Endothelial cell of umbilical vein (primary cell): ENCODE measurements around the gene CMTM7. TPM values are rescaled to one million over a fixed set of nuclear protein-coding genes. Genes with fewer than 3 reads are reported as not detected.

ENCODE experiments used
- BruUV-seq: library from RNA; stranded (reverse); fragments of 400-500 nt; replicated peaks from 2 replicates; lab custom pipeline; 2021; lab: Mats Ljungman, UMichigan
- CTCF ChIA-PET: fragments of 300-600, 350-600 bp; sonication (Branson Sonifier 250); formaldehyde crosslinking; loops from one replicate; lab custom pipeline; 2021; ENCODE audit warnings: antibody characterized with exemption, inconsistent platforms; lab: Charles Lee
- POLR2A ChIA-PET: fragments of 300-600, 350-600 bp; sonication (Branson Sonifier 250); formaldehyde crosslinking; loops from one replicate; lab custom pipeline; 2021; ENCODE audit warnings: antibody characterized with exemption, inconsistent platforms; lab: Charles Lee
- DNase-seq: peaks from one replicate; pipeline ENCODE4 v3.0.0-alpha.2; 2011; ENCODE audit warnings: low read depth, low spot score
- FAIRE-seq: peaks from 2 replicates; lab custom pipeline; 2011; peaks lifted over from hg19 to GRCh38; lab: Jason Lieb, UNC
- H2AFZ ChIP-seq: 2 replicates; pipeline ENCODE4 v1.6.0; 2012; ENCODE audit warnings: low read depth, low read length, control low read depth, inconsistent platforms
- H3K27ac ChIP-seq: 2 replicates; pipeline ENCODE4 v1.5.1; 2011; ENCODE audit warnings: low read depth, mild to moderate bottlenecking, control low read depth, low read length, moderate library complexity; ENCODE audit not compliant: insufficient read depth
- H3K27me3 ChIP-seq, 2 experiments: 2 replicates each; pipeline versions ENCODE4 v1.6.0 to v1.6.1; 2011; ENCODE audit warnings: low read length in 2 of 2, mixed read lengths in 1 of 2; ENCODE audit not compliant: control insufficient read depth in 2 of 2, insufficient read depth in 2 of 2
- H3K36me3 ChIP-seq, 2 experiments: 2 replicates in 1 of 2; 3 replicates in 1 of 2; pipeline ENCODE4 v1.5.1; 2011; ENCODE audit warnings: low read length in 2 of 2, mild to moderate bottlenecking in 1 of 2, moderate library complexity in 1 of 2; ENCODE audit not compliant: control insufficient read depth in 2 of 2, insufficient read depth in 2 of 2; ENCODE audit errors: extremely low read depth in 1 of 2
- H3K4me1 ChIP-seq: 3 replicates; pipeline ENCODE4 v1.5.1; 2011; ENCODE audit warnings: mild to moderate bottlenecking, low read length; ENCODE audit not compliant: control insufficient read depth, insufficient read depth; ENCODE audit errors: extremely low read depth
- H3K4me2 ChIP-seq: 2 replicates; pipeline ENCODE4 v1.6.1; 2011; ENCODE audit warnings: low read length, control low read depth, mixed read lengths; ENCODE audit not compliant: insufficient read depth
- H3K4me3 ChIP-seq, 3 experiments: fragments of 200-600 bp in 1 of 3; sonication (generic), shearing (Covaris generic) in 1 of 3; replicated peaks in 1 of 3; 2 replicates each; pipeline ENCODE4 v1.5.1; 2011 to 2016; ENCODE audit warnings: control low read depth in 3 of 3, low read length in 3 of 3, mild to moderate bottlenecking in 2 of 3, inconsistent platforms in 1 of 3, low read depth in 1 of 3, moderate library complexity in 1 of 3; ENCODE audit not compliant: insufficient read depth in 1 of 3
- H3K79me2 ChIP-seq: 2 replicates; pipeline ENCODE4 v1.6.0; 2012; ENCODE audit warnings: low read length, inconsistent platforms; ENCODE audit not compliant: control insufficient read depth, insufficient read depth
- H3K9ac ChIP-seq: replicated peaks from 2 replicates; pipeline ENCODE3; 2011; ENCODE audit warnings: low read length, control low read depth; ENCODE audit not compliant: insufficient read depth; ENCODE audit errors: extremely low read depth
- H3K9me1 ChIP-seq: replicated peaks from 3 replicates; pipeline ENCODE4 v1.6.0; 2011; ENCODE audit warnings: mild to moderate bottlenecking, low read length; ENCODE audit not compliant: control insufficient read depth, insufficient read depth; ENCODE audit errors: extremely low read depth
- H3K9me3 ChIP-seq: replicated peaks from 2 replicates; pipeline ENCODE4 v1.5.1; 2012; ENCODE audit warnings: low read length, inconsistent platforms; ENCODE audit not compliant: control insufficient read depth, insufficient read depth
- H4K20me1 ChIP-seq: replicated peaks from 2 replicates; pipeline ENCODE3; 2011; ENCODE audit warnings: mild to moderate bottlenecking, low read length; ENCODE audit not compliant: control insufficient read depth, insufficient read depth; ENCODE audit errors: extremely low read depth
- EZH2 ChIP-seq: IDR thresholded peaks from 2 replicates; pipeline ENCODE4 v1.6.1; 2012; ENCODE audit warnings: borderline replicate concordance, low read depth, mild to moderate bottlenecking, moderate library complexity, low read length, inconsistent platforms; ENCODE audit not compliant: severe bottlenecking
- FOS ChIP-seq: IDR thresholded peaks from 2 replicates; pipeline ENCODE4 v1.6.1; 2011; ENCODE audit warnings: mild to moderate bottlenecking, low read length, moderate library complexity, borderline replicate concordance; ENCODE audit not compliant: insufficient read depth
- GATA2 ChIP-seq: IDR thresholded peaks from 2 replicates; pipeline ENCODE4 v1.7.0; 2011; ENCODE audit warnings: low read depth, mild to moderate bottlenecking, moderate library complexity, mixed read lengths, low read length; ENCODE audit not compliant: insufficient read length, insufficient read depth
- JUN ChIP-seq: IDR thresholded peaks from 2 replicates; pipeline ENCODE4 v1.6.1; 2011; ENCODE audit warnings: borderline replicate concordance, low read depth; ENCODE audit not compliant: insufficient read length, insufficient read depth
- MAX ChIP-seq: IDR thresholded peaks from 2 replicates; pipeline ENCODE4 v1.6.1; 2011; ENCODE audit not compliant: insufficient read depth, insufficient read length
- MYC ChIP-seq: IDR thresholded peaks from one replicate; pipeline ENCODE4 v1.6.1; 2011; ENCODE audit warnings: mild to moderate bottlenecking, low read depth, low read length
- POLR2A ChIP-seq: IDR thresholded peaks from 2 replicates; pipeline ENCODE4 v1.6.1; 2012; ENCODE audit warnings: low read depth, mild to moderate bottlenecking, control low read depth, low read length
- POLR2AphosphoS5 ChIP-seq: IDR thresholded peaks from 2 replicates; pipeline ENCODE4 v1.6.1; 2012; ENCODE audit warnings: low read depth, mild to moderate bottlenecking, control low read depth, low read length, moderate library complexity; ENCODE audit not compliant: insufficient read depth
- dilution Hi-C: fragments of 300-500 bp; cut with MboI; formaldehyde crosslinking; loops from one replicate; pipeline ENCODE4 v1.15.0; 2019; ENCODE audit warnings: low sequenced_read_pairs; ENCODE audit not compliant: extremely low pct_ligation_motif_present
- intact Hi-C: fragments of 100-400 bp; cut with micrococcal nuclease; formaldehyde crosslinking; loops from one replicate; pipeline ENCODE4 v1.10.0; 2022
- polyA plus RNA-seq, 4 experiments: library from polyadenylated mRNA; depleted of rRNA in 3 of 4; stranded (reverse) in 3 of 4; unstranded in 1 of 4; fragments of >200 nt; gene quantifications; 2 replicates each; pipeline versions ENCODE4 v1.2.1 to v1.2.3, GENCODE V29; 2011 to 2012; ENCODE audit warnings: missing spikeins in 1 of 4
- total RNA-seq: library from RNA; stranded (reverse); gene quantifications from 2 replicates; pipeline ENCODE4 v1.2.3, GENCODE V29; 2021
- TF ChIP-seq, protein P1 (sequence below), 2 donors: IDR thresholded peaks; 1 replicate in 1 of 2; 2 replicates in 1 of 2; pipeline ENCODE4 v1.5.1; 2011; ENCODE audit warnings: low read length in 2 of 2, mild to moderate bottlenecking in 2 of 2, moderate library complexity in 2 of 2, control low read depth in 1 of 2, inconsistent platforms in 1 of 2, low read depth in 1 of 2; ENCODE audit not compliant: insufficient read depth in 1 of 2; ENCODE audit errors: extremely low read depth in 1 of 2

Gene CMTM7
- total and polyA plus RNA-seq, 2 donors (not counting 3 experiments of a cell fraction or from before 2014, with no cell fraction given): 44.7 to 88.5 TPM

- Histone ChIP-seq H3K36me3 (peaks cover 3 to 27% of the 10 kb centered on the region in 2 experiments), H3K9ac (no peak overlapping the region), H3K9me3 (no peaks in the 10 kb centered on the region), H3K27me3 (no peaks in the 10 kb centered on the region), H3K27ac (no peak overlapping the region), H4K20me1 (no peaks in the 10 kb centered on the region), H3K79me2 (peaks cover 6% of the 10 kb centered on the region), H3K9me1 (no peaks in the 10 kb centered on the region), H2AFZ (no peak overlapping the region), H3K4me1 (no peaks in the 10 kb centered on the region), H3K4me3 (no peak overlapping the region), H3K4me2 (no peak overlapping the region)
- ChIA-PET POLR2A (no interaction called here), CTCF (interaction anchor here (1.2 kb wide), 1 partner anchor 16 kb away, joined by 4 read pairs; no protein-coding TSS in a partner anchor)
- no peak for DNase-seq
- no TSS peak for BruUV-seq
- no peak for FAIRE-seq
- intact Hi-C loops: no loop called here
- no peak for TF ChIP-seq POLR2A
- TF ChIP-seq EZH2: no peak
- TF ChIP-seq POLR2AphosphoS5: no peak
- TF ChIP-seq GATA2: no peak
- no peak for TF ChIP-seq MYC
- TF ChIP-seq MAX: no peak
- no peak for TF ChIP-seq FOS
- dilution Hi-C loops: no loop called here
These were observed 60.4 kb downstream of the CMTM7 start for GRCh38 chr3:32452009-32452408.

GRCh38 chr3:32453346-32453745 is 61.7 kb downstream of the CMTM7 start:
- no peaks in the 10 kb centered on the region for H3K9me1 ChIP-seq
- H3K36me3 ChIP-seq: peaks cover 3 to 28% of the 10 kb centered on the region in 2 experiments
- no peaks in the 10 kb centered on the region for H3K27me3 ChIP-seq
- no peaks in the 10 kb centered on the region for H3K9me3 ChIP-seq
- BruUV-seq: no TSS peak
- no peaks in the 10 kb centered on the region for H4K20me1 ChIP-seq
- no peak overlapping the region for H3K4me2 ChIP-seq
- dilution Hi-C loops (no loop called here), intact Hi-C loops (no loop called here)
- no peak overlapping the region for H3K27ac ChIP-seq
- ChIA-PET CTCF (no interaction called here), POLR2A (no interaction called here)
- peaks cover 2% of the 10 kb centered on the region for H3K79me2 ChIP-seq
- TF ChIP-seq EZH2 (no peak), POLR2AphosphoS5 (no peak), POLR2A (no peak), MAX (no peak), FOS (no peak), JUN (no peak), GATA2 (no peak), MYC (no peak)
- TF ChIP-seq, protein P1, sequence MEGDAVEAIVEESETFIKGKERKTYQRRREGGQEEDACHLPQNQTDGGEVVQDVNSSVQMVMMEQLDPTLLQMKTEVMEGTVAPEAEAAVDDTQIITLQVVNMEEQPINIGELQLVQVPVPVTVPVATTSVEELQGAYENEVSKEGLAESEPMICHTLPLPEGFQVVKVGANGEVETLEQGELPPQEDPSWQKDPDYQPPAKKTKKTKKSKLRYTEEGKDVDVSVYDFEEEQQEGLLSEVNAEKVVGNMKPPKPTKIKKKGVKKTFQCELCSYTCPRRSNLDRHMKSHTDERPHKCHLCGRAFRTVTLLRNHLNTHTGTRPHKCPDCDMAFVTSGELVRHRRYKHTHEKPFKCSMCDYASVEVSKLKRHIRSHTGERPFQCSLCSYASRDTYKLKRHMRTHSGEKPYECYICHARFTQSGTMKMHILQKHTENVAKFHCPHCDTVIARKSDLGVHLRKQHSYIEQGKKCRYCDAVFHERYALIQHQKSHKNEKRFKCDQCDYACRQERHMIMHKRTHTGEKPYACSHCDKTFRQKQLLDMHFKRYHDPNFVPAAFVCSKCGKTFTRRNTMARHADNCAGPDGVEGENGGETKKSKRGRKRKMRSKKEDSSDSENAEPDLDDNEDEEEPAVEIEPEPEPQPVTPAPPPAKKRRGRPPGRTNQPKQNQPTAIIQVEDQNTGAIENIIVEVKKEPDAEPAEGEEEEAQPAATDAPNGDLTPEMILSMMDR (IDR thresholded peaks at IDR 0.05; ENCODE audit: extremely low read depth in 1 of 2, insufficient read depth in 1 of 2, low read depth in 1 of 2, low read length in 2 of 2): no peak
- no peak for FAIRE-seq
- H2AFZ ChIP-seq: no peak overlapping the region
- H3K9ac ChIP-seq: no peak overlapping the region
- no peak overlapping the region for H3K4me3 ChIP-seq
- H3K4me1 ChIP-seq: peaks cover 9% of the 10 kb centered on the region
- no peak for DNase-seq
